ENCODE results near the gene LYSMD4. TPM values are rescaled to one million over a fixed set of nuclear protein-coding genes. Genes with fewer than 3 reads are reported as not detected.
"Not testable (repeated sequence)": the region's sequence is repeated elsewhere in the genome, so short reads cannot be mapped to it uniquely, and the experiment has no call there.

LYSMD4 gene
- total RNA-seq, 1 donor from 2014 or later: 10.6 TPM

DNA sequence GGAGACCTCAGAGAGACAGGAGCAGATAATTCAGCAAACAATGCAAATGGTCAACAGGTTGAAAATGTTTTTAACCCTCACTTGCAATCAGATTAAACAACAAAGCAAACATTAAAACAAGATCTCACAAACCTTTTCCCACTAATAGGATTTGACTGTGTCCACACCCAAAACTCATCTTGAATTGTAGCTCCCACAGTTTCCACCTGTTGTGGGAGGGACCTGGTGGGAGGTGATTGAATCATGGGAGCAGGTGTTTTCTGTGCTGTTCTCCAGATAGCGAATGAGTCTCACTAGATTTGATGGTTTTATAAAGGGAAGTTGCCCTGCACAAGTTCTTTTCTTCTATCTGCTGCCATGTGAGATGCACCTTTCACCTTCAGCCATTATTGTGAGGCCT, 1.3 kb upstream of the LYSMD4 start:
- Histone ChIP-seq H3K4me3 (no peak overlapping the region), H3K27me3 (ENCODE audit: low read depth) (no peaks in the 10 kb centered on the region), H3K9me3 (no peaks in the 10 kb centered on the region), H3K27ac (no peak overlapping the region), H3K4me1 (peaks cover 18% of the 10 kb centered on the region), H3K36me3 (no peaks in the 10 kb centered on the region)
- intact Hi-C loops (cut with DNase I): no loop called here
- DNase-seq (no peak), ATAC-seq (no peak)
- TF ChIP-seq, protein P1, sequence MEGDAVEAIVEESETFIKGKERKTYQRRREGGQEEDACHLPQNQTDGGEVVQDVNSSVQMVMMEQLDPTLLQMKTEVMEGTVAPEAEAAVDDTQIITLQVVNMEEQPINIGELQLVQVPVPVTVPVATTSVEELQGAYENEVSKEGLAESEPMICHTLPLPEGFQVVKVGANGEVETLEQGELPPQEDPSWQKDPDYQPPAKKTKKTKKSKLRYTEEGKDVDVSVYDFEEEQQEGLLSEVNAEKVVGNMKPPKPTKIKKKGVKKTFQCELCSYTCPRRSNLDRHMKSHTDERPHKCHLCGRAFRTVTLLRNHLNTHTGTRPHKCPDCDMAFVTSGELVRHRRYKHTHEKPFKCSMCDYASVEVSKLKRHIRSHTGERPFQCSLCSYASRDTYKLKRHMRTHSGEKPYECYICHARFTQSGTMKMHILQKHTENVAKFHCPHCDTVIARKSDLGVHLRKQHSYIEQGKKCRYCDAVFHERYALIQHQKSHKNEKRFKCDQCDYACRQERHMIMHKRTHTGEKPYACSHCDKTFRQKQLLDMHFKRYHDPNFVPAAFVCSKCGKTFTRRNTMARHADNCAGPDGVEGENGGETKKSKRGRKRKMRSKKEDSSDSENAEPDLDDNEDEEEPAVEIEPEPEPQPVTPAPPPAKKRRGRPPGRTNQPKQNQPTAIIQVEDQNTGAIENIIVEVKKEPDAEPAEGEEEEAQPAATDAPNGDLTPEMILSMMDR (IDR thresholded peaks at IDR 0.05): no peak

DNA sequence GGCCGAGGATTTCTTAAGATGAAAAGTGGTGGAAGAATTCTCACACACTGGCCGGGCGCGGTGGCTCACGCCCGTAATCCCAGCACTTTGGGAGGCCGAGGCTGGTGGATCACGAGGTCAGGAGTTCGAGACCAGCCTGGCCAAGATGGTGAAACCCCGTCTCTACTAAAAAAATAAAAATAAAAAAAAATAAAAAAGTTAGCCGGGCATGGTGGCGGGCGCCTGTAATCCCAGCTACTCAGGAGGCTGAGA, 729 bp upstream of the LYSMD4 start:
- peaks cover 21% of the 10 kb centered on the region for H3K4me1 ChIP-seq
- H3K27ac ChIP-seq: peak overlapping the region; percentile 88
- DNase-seq; H3K9me3 ChIP-seq; ATAC-seq; intact Hi-C loops (cut with DNase I); H3K27me3 ChIP-seq (ENCODE audit: low read depth); H3K36me3 ChIP-seq: not testable (repeated sequence)
- peak overlapping the region; percentile 72 for H3K4me3 ChIP-seq

DNA sequence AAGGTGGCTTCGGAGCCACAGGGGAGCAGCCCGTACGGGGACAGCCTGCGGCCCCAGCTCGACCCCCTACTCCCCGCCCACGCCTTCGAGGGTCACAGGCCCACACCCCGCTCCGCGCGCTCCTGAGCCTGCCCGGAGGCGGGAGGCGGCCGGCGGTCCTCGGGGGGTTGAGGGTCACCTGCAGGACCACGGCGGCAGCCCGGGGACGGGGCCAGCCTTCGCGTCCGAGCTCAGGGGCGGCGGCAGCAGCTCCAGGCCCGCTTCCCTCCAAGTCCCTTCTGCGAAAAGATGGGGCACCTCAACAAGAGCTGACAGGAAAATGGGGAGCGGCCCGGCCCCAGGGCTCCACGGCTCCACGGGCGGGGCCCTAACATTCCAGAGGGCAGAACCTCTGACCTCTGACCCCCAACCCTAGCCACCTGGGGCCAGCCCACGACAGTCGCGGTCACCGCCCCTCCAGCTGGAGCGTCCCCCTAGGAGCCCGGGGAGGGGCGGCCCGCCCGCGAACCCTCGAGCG, 428 bp downstream of the LYSMD4 start:
- DNase-seq (no peak), ATAC-seq (peak; percentile 28 to 51)
- Histone ChIP-seq H3K4me1 (peaks cover 21% of the 10 kb centered on the region), H3K27ac (peak overlapping the region; percentile 88), H3K36me3 (peaks cover 16% of the 10 kb centered on the region), H3K27me3 (ENCODE audit: low read depth) (no peaks in the 10 kb centered on the region), H3K9me3 (no peaks in the 10 kb centered on the region), H3K4me3 (peak overlapping the region; percentile 72)
- TF ChIP-seq, protein P1 (IDR thresholded peaks at IDR 0.05): no peak
- intact Hi-C loops (cut with DNase I): no loop called here

DNA sequence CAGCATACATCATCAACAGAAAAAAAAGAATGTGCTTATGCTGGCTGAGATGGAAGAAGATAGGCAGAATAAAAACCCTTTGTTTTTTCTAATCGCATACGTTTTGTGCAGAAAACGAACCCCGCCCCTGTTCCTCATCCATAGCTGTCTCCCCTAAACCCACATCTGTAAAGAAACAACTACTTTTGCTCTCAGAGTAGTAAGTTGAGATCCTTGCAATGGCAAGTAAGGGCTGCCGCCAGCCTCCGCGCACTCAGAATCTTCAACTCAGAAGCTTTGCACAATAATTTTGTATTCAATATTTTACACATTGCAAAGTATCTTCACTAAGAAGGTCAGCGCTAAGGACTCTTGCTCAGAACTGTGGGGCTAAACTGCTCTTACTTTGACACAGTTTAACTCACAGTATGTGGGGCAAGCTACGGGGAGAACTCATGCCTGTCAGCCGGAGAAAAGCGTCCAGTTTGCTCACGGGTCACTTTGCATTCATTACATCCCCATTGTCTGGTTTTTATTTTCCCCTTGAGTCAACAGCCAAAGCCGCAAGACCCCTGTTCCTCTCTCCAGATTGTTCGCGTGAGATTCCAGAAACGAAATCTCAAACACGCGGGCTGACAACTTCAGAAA, 1.0 kb downstream of the LYSMD4 start:
- intact Hi-C loops (cut with DNase I): no loop called here
- H3K27ac ChIP-seq: peak overlapping the region; percentile 88
- no peak for ATAC-seq

DNA sequence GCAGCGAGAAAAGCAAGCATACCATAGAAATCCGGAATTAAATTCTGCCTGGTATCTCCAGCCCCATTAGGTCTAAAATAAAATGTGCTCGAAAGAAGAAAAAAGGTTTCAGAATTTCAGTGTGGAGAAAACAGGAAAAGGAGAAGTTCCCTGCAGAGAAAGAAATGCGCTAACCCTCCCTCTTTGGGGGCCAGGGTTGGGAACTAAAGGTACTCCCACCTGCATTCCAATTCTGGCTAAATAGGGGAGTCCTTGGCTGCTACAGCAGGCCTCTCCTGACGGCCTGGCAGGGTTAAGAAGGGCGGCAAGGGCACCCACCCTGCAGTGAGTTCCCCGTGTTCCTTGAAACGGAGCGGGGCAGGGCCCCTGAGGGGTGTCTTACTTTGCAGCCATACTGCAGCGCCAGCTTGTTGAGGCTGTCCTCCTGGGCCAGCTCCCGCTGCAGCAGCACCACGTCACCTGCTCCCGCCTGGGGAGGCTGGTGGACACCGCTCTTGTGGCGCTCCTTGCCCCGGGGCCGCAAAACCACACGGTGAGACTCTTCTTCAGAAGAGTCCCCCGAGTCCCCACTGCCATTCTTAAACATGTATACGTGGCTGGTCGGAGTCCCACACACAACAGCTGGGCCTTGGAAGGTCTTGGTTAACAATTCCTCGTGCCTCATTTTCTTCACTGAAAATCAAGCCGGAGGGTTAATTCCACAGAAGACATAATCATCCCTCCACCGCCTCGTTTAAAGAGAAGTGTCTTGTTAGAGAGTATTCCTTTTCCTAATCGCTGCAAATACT, 1.7 kb downstream of the LYSMD4 start:
- H3K27ac ChIP-seq: no peak overlapping the region
- TF ChIP-seq, protein P1 (IDR thresholded peaks at IDR 0.05): no peak
- no peak for DNase-seq
- peaks cover 21% of the 10 kb centered on the region for H3K4me1 ChIP-seq
- peak overlapping the region; percentile 72 for H3K4me3 ChIP-seq
- H3K27me3 ChIP-seq (ENCODE audit: low read depth): no peaks in the 10 kb centered on the region
- no peak for ATAC-seq
- peaks cover 20% of the 10 kb centered on the region for H3K36me3 ChIP-seq
- no peaks in the 10 kb centered on the region for H3K9me3 ChIP-seq
- intact Hi-C loops (cut with DNase I): no loop called here

More for the DNA sequence above, 1.0 kb downstream of the LYSMD4 start:
- Histone ChIP-seq H3K9me3 (no peaks in the 10 kb centered on the region), H3K36me3 (peaks cover 20% of the 10 kb centered on the region), H3K27me3 (ENCODE audit: low read depth) (no peaks in the 10 kb centered on the region), H3K4me1 (peaks cover 21% of the 10 kb centered on the region), H3K4me3 (peak overlapping the region; percentile 72)
- TF ChIP-seq, protein P1 (IDR thresholded peaks at IDR 0.05): no peak
- DNase-seq: no peak

DNA sequence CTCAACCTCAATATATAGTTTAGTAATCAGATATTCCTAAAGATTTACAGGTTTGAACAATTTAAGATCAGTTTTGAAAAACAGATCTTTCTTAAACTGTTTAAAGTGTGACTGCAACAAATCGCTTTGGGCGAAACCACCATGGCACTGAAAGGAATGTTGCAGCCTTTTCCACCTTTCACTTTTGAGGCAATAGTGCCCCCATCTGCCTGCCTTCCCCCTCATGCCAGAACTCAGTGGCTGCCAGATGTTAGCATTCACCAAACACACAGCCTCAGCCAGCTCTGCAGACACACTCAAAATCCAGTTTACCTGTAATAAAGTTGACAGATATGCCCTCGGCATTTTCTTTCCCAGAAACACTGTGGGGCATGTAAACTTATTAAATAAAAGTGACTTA, 3.3 kb downstream of the LYSMD4 start:
- no peak for ATAC-seq
- H3K4me3 ChIP-seq: no peak overlapping the region
- intact Hi-C loops (cut with DNase I): no loop called here

More for the DNA sequence above, 3.3 kb downstream of the LYSMD4 start:
- Histone ChIP-seq H3K27me3 (ENCODE audit: low read depth) (no peaks in the 10 kb centered on the region), H3K27ac (no peak overlapping the region), H3K36me3 (peaks cover 20% of the 10 kb centered on the region), H3K9me3 (no peaks in the 10 kb centered on the region), H3K4me1 (peaks cover 21% of the 10 kb centered on the region)
- TF ChIP-seq, protein P1 (IDR thresholded peaks at IDR 0.05): peak; percentile 44
- no peak for DNase-seq
